ENCODE measurements around the gene SYNPR.

- TF ChIP-seq POLR2A (IDR thresholded peaks at IDR 0.05; ENCODE audit: low read length) (no peak), GATA1 (IDR thresholded peaks at IDR 0.05; ENCODE audit: low read depth, low read length) (no peak)
Observed at GRCh38 chr3:63528325-63529000, 250.4 kb downstream of the SYNPR start.

Measured in erythroblast (primary cell).